A673 (cell line): ENCODE results near the gene PRSS53. TPM values are rescaled to one million over a fixed set of nuclear protein-coding genes. Genes with fewer than 3 reads are reported as not detected.

Experiments
- BruUV-seq: library from RNA; stranded (reverse); fragments of 400-500 nt; replicated peaks from 2 replicates; lab custom pipeline; 2021; lab: Mats Ljungman, UMichigan
- CTCF ChIA-PET: fragments of 300-600 bp; sonication (Branson Sonifier 250); formaldehyde crosslinking; loops from one replicate; lab custom pipeline; 2022; ENCODE audit warnings: antibody characterized with exemption; lab: Charles Lee
- POLR2A ChIA-PET: fragments of 300-600 bp; sonication (Branson Sonifier 250); formaldehyde crosslinking; loops from one replicate; lab custom pipeline; 2022; ENCODE audit warnings: antibody characterized with exemption; ENCODE audit not compliant: low non-redundant PET; lab: Charles Lee
- DNase-seq: peaks from one replicate; pipeline ENCODE4 v3.0.0-alpha.2; 2015; ENCODE audit warnings: low spot score
- H3K27ac ChIP-seq: fragments of 200-600 bp; sonication (generic); 2 replicates; pipeline ENCODE4 v1.5.1; 2016; ENCODE audit warnings: mixed run types, low read depth, mild to moderate bottlenecking, mixed read lengths, antibody characterized with exemption, low read length; ENCODE audit not compliant: poor library complexity, severe bottlenecking
- H3K27me3 ChIP-seq: fragments of 200-600 bp; sonication (generic); replicated peaks from 2 replicates; pipeline ENCODE4 v1.6.1; 2017; ENCODE audit warnings: mixed run types, low read depth, mild to moderate bottlenecking, mixed read lengths, antibody characterized with exemption, low read length; ENCODE audit not compliant: insufficient read depth, poor library complexity
- H3K36me3 ChIP-seq: fragments of 200-600 bp; sonication (generic); 2 replicates; pipeline ENCODE4 v1.6.1; 2016; ENCODE audit warnings: mixed run types, mild to moderate bottlenecking, mixed read lengths, antibody characterized with exemption, low read length; ENCODE audit not compliant: insufficient read depth, poor library complexity, severe bottlenecking
- H3K4me1 ChIP-seq: fragments of 200-600 bp; sonication (generic); 2 replicates; pipeline ENCODE4 v1.6.1; 2017; ENCODE audit warnings: mixed run types, mild to moderate bottlenecking, mixed read lengths, antibody characterized with exemption, low read length; ENCODE audit not compliant: insufficient read depth, poor library complexity, severe bottlenecking
- H3K4me3 ChIP-seq: fragments of 200-600 bp; sonication (generic); 2 replicates; pipeline ENCODE4 v1.5.1; 2016; ENCODE audit warnings: low read depth, mixed run types, mild to moderate bottlenecking, mixed read lengths, low read length; ENCODE audit not compliant: poor library complexity, severe bottlenecking
- H3K9me3 ChIP-seq: fragments of 200-600 bp; sonication (generic); 2 replicates; pipeline ENCODE4 v1.6.1; 2016; ENCODE audit warnings: mixed run types, low read depth, mild to moderate bottlenecking, mixed read lengths, antibody characterized with exemption, low read length; ENCODE audit not compliant: poor library complexity, severe bottlenecking
- EZH2 ChIP-seq: fragments of 200-600 bp; sonication (generic); IDR thresholded peaks from 2 replicates; pipeline ENCODE4 v1.6.1; 2017; ENCODE audit warnings: borderline replicate concordance, low read depth, mild to moderate bottlenecking, mixed read lengths, antibody characterized with exemption, low read length; ENCODE audit not compliant: poor library complexity, severe bottlenecking
- intact Hi-C: fragments of 100-400 bp; cut with micrococcal nuclease; formaldehyde crosslinking; loops from one replicate; pipeline ENCODE4 v1.10.0; 2022; ENCODE audit not compliant: unreplicated experiment
- total RNA-seq: library from RNA; stranded (reverse); gene quantifications from 2 replicates; pipeline ENCODE4 v1.2.3, GENCODE V29; 2021
- TF ChIP-seq, protein P1 (sequence below): fragments of 300-800, 200-600 bp; sonication (generic); conservative IDR thresholded peaks from 2 replicates; pipeline ENCODE4 v1.5.1; 2017; ENCODE audit warnings: low read depth, mild to moderate bottlenecking, antibody characterized with exemption, low read length, moderate library complexity, mixed read lengths

The PRSS53 gene
- total RNA-seq, 1 experiment from 2014 or later, result 3.1 TPM

DNA sequence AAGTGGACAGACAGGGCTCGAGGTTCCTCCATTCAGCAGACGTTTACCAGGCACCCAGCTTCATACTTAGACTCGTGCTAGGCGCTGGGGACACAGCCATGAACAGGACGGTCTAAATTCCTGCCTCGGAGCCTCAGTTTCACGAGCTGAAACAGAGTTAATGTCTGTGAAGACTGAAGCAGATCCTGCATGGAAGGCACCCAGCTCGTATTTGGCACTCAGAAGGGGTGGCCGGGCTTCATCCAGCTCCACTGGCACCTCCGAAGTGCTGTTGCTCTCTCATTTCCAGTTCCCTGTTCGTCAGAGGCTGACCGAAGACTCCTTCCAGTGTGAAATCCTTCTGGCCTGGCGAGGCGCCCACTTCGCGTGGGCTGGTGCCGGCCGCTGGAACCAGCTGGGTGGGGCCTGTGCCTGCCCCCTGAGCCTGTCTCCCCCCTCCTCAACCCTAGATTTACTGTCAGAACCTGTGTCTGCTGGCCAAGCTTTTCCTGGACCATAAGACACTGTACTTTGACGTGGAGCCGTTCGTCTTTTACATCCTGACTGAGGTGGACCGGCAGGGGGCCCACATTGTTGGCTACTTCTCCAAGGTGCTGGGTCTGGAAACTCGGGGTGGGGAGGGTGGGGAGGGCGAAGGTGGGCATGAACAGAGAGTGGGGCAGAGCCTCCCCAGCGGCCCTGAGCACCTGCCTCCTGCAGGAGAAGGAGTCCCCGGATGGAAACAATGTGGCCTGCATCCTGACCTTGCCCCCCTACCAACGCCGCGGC, 41.0 kb upstream of the PRSS53 start:
- Histone ChIP-seq H3K4me1 (no peaks in the 10 kb centered on the region), H3K9me3 (no peaks in the 10 kb centered on the region), H3K27me3 (no peaks in the 10 kb centered on the region), H3K27ac (no peak overlapping the region), H3K36me3 (peaks cover 8% of the 10 kb centered on the region), H3K4me3 (no peak overlapping the region)
- no peak for DNase-seq
- ChIA-PET POLR2A (interaction anchor here (0.5 kb wide), 1 partner anchor 12 kb away, joined by 23 read pairs; no protein-coding TSS in a partner anchor), CTCF (no interaction called here)
- no TSS peak for BruUV-seq
- intact Hi-C loops, result no loop called here
- TF ChIP-seq, protein P1, sequence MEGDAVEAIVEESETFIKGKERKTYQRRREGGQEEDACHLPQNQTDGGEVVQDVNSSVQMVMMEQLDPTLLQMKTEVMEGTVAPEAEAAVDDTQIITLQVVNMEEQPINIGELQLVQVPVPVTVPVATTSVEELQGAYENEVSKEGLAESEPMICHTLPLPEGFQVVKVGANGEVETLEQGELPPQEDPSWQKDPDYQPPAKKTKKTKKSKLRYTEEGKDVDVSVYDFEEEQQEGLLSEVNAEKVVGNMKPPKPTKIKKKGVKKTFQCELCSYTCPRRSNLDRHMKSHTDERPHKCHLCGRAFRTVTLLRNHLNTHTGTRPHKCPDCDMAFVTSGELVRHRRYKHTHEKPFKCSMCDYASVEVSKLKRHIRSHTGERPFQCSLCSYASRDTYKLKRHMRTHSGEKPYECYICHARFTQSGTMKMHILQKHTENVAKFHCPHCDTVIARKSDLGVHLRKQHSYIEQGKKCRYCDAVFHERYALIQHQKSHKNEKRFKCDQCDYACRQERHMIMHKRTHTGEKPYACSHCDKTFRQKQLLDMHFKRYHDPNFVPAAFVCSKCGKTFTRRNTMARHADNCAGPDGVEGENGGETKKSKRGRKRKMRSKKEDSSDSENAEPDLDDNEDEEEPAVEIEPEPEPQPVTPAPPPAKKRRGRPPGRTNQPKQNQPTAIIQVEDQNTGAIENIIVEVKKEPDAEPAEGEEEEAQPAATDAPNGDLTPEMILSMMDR, result no peak
- TF ChIP-seq EZH2, result no peak

DNA sequence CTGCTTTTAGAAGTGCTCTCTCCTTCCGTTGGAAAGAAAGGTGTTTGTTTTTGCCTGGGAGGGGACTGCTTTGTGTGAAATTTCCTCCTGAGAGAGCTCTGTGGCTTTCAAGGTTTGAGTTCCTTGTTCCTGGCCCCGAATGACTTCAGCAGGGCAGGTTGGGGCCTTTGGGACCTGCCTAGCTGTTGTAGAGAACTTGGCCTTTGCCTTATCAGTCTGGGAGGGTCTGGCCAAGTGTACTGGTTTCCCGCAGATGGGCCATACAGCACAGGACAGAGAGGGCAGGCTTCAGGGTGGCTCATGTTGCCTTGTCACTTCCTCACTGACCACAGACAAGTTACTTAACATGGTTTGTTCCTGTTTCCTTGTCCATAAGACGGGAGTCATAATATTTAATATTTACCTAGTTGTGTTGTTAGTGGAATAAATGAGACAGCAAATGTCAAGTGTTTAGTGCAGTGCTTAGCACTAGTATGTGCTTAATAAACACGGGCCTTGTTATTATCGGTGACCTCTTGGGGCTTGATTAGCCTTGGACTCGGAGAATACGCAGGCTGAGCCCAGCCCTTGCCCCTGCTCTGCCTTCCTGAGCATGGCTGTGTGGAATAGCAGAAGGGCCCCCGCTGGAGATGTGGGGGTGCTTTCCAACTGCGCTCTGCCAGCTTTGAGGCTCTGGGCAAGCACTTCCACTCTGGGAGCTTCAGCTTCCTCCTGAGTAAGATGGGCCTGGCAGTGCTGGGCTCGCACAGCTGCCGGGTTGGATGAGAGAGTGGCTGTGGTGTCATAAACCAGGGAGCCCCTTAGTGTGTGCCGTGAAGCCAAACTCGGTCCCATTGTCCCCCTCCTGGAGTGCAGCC, 40.2 kb upstream of the PRSS53 start:
- TF ChIP-seq, protein P1, result no peak
- no peak for TF ChIP-seq EZH2
- POLR2A ChIA-PET, result interaction anchor here (0.5 to 0.6 kb wide), 2 partner anchors 11 to 13 kb away, joined by 7 to 23 read pairs; partner anchors contain the start of gene KAT8
- Histone ChIP-seq H3K4me3 (no peak overlapping the region), H3K9me3 (no peaks in the 10 kb centered on the region), H3K27ac (no peak overlapping the region), H3K27me3 (no peaks in the 10 kb centered on the region), H3K36me3 (peaks cover 11% of the 10 kb centered on the region), H3K4me1 (no peaks in the 10 kb centered on the region)
- DNase-seq, result no peak
- BruUV-seq, result no TSS peak
- intact Hi-C loops, result no loop called here
- CTCF ChIA-PET, result no interaction called here

DNA sequence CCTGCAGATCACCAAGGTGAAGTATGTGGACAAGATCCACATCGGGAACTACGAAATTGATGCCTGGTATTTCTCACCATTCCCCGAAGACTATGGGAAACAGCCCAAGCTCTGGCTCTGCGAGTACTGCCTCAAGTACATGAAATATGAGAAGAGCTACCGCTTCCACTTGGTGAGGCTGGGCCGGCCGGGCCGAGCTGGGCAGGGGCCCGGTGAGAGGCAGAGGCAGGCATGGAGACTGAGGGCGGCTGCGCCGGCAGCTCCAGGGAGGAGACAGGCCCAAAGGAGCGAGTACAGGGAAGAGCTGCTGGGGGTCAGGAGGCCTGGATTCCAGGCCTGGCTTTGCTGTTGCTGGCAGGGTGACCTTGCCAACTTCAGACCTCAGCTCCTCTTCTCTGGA, 38.4 kb upstream of the PRSS53 start:
- Histone ChIP-seq H3K27me3 (no peaks in the 10 kb centered on the region), H3K4me1 (no peaks in the 10 kb centered on the region), H3K36me3 (peaks cover 20% of the 10 kb centered on the region), H3K27ac (no peak overlapping the region), H3K4me3 (no peak overlapping the region), H3K9me3 (no peaks in the 10 kb centered on the region)
- TF ChIP-seq EZH2, result no peak
- TF ChIP-seq, protein P1, result no peak
- no TSS peak for BruUV-seq
- ChIA-PET POLR2A (no interaction called here), CTCF (no interaction called here)
- intact Hi-C loops, result no loop called here
- DNase-seq, result no peak
